ENCODE data around the gene KIFC3. TPM values are rescaled to one million over a fixed set of nuclear protein-coding genes. Genes with fewer than 3 reads are reported as not detected.
"Not testable (repeated sequence)": the region's sequence is repeated elsewhere in the genome, so short reads cannot be mapped to it uniquely, and the experiment has no call there.

The KIFC3 gene
- total RNA-seq, 6 donors from 2014 or later: 82.6 to 340 (median 110) TPM

GRCh38 chr16:57781349-57781740 is 20.9 kb downstream of the KIFC3 start:
- DNase-seq: no peak
- WGBS, 2 donors: 67 to 88% methylated on average over 1 of the region's 1 CpG
- H3K27ac ChIP-seq: no peak overlapping the region

GRCh38 chr16:57779836-57780235 is 22.5 kb downstream of the KIFC3 start:
- not testable (repeated sequence) for H3K27me3 ChIP-seq; H3K9me3 ChIP-seq; H3K27ac ChIP-seq; H3K4me1 ChIP-seq; H3K4me3 ChIP-seq; DNase-seq; ATAC-seq (ENCODE audit: low FRiP score in 2 of 2)
- peaks cover 7 to 55% (median 19%) of the 10 kb centered on the region in 4 donors for H3K36me3 ChIP-seq
- 86 to 89% methylated on average over 5 of the region's 5 CpGs for WGBS, 2 donors

More at GRCh38 chr16:57781349-57781740, 20.9 kb downstream of the KIFC3 start:
- peaks cover under 1 to 7% (median 5%) of the 10 kb centered on the region in 4 donors for H3K4me1 ChIP-seq
- H3K36me3 ChIP-seq: peaks cover 2 to 49% (median 16%) of the 10 kb centered on the region in 4 donors
- no peaks in the 10 kb centered on the region for H3K27me3 ChIP-seq
- no peaks in the 10 kb centered on the region for H3K9me3 ChIP-seq
- ATAC-seq (ENCODE audit: low FRiP score in 2 of 2): no peak
- TF ChIP-seq EP300 (IDR thresholded peaks at IDR 0.05): no peak
- no peak for TF ChIP-seq POLR2AphosphoS5 (IDR thresholded peaks at IDR 0.05)
- no peak for TF ChIP-seq CTCF (IDR thresholded peaks at IDR 0.05)
- TF ChIP-seq POLR2A (IDR thresholded peaks at IDR 0.05): no peak
- H3K4me3 ChIP-seq: no peak overlapping the region

GRCh38 chr16:57778658-57779057 is 23.6 kb downstream of the KIFC3 start:
- Histone ChIP-seq H3K27me3 (no peaks in the 10 kb centered on the region), H3K4me3 (no peak overlapping the region), H3K27ac (no peak overlapping the region), H3K36me3 (peaks cover 7 to 46% (median 14%) of the 10 kb centered on the region in 4 donors), H3K9me3 (no peaks in the 10 kb centered on the region), H3K4me1 (peaks cover 0 to 14% (median 4%) of the 10 kb centered on the region in 4 donors)
- WGBS, 2 donors: 91 to 92% methylated on average over 5 of the region's 5 CpGs
- DNase-seq: no peak
- no peak for ATAC-seq (ENCODE audit: low FRiP score in 2 of 2)
- TF ChIP-seq CTCF (IDR thresholded peaks at IDR 0.05) (no peak), POLR2A (IDR thresholded peaks at IDR 0.05) (no peak), POLR2AphosphoS5 (IDR thresholded peaks at IDR 0.05) (no peak), EP300 (IDR thresholded peaks at IDR 0.05) (no peak)

- Histone ChIP-seq H3K4me3 (no peak overlapping the region), H3K27me3 (no peaks in the 10 kb centered on the region), H3K4me1 (peaks cover 0 to 7% (median 0%) of the 10 kb centered on the region in 4 donors), H3K9me3 (no peaks in the 10 kb centered on the region), H3K36me3 (peaks cover 11 to 48% (median 22%) of the 10 kb centered on the region in 4 donors), H3K27ac (no peak overlapping the region)
- no peak for TF ChIP-seq EP300 (IDR thresholded peaks at IDR 0.05)
- TF ChIP-seq POLR2AphosphoS5 (IDR thresholded peaks at IDR 0.05): no peak
- TF ChIP-seq POLR2A (IDR thresholded peaks at IDR 0.05): no peak
- TF ChIP-seq CTCF (IDR thresholded peaks at IDR 0.05): peak in 1 of 6 experiments; percentile 9
- ATAC-seq (ENCODE audit: low FRiP score in 2 of 2): peak in 1 of 2 donors; percentile 34
- WGBS, 2 donors: 83 to 88% methylated on average over 13 to 23 of the region's 23 CpGs
- peak in 1 of 2 donors; percentile 69 for DNase-seq
Measured at GRCh38 chr16:57775661-57776469, 26.4 kb downstream of the KIFC3 start.

GRCh38 chr16:57774705-57775285 is 27.5 kb downstream of the KIFC3 start:
- no peak for ATAC-seq (ENCODE audit: low FRiP score in 2 of 2)

More at GRCh38 chr16:57774705-57775285, 27.5 kb downstream of the KIFC3 start:
- H3K36me3 ChIP-seq: peaks cover 16 to 57% (median 33%) of the 10 kb centered on the region in 4 donors
- peaks cover 0 to 7% (median 0%) of the 10 kb centered on the region in 4 donors for H3K4me1 ChIP-seq
- no peak overlapping the region for H3K27ac ChIP-seq
- no peaks in the 10 kb centered on the region for H3K27me3 ChIP-seq
- DNase-seq: no peak
- no peaks in the 10 kb centered on the region for H3K9me3 ChIP-seq
- TF ChIP-seq CTCF (IDR thresholded peaks at IDR 0.05) (no peak), POLR2AphosphoS5 (IDR thresholded peaks at IDR 0.05) (no peak), POLR2A (IDR thresholded peaks at IDR 0.05) (no peak), EP300 (IDR thresholded peaks at IDR 0.05) (no peak)
- 91 to 94% methylated on average over 8 to 12 of the region's 12 CpGs for WGBS, 2 donors
- H3K4me3 ChIP-seq: no peak overlapping the region
